NCI-H2227 (cell line): ENCODE measurements around the gene ANK3.

ENCODE experiments used
- DNase-seq: peaks from one replicate; lab custom pipeline; 2025; ENCODE audit not compliant: unreplicated experiment; lab: John Stamatoyannopoulos, UW

The ANK3 gene

GRCh38 chr10:60286559-60286958 is 103.1 kb downstream of the ANK3 start:
- DNase-seq = no peak

GRCh38 chr10:60283397-60283796 is 106.3 kb downstream of the ANK3 start:
- DNase-seq = no peak

DNA sequence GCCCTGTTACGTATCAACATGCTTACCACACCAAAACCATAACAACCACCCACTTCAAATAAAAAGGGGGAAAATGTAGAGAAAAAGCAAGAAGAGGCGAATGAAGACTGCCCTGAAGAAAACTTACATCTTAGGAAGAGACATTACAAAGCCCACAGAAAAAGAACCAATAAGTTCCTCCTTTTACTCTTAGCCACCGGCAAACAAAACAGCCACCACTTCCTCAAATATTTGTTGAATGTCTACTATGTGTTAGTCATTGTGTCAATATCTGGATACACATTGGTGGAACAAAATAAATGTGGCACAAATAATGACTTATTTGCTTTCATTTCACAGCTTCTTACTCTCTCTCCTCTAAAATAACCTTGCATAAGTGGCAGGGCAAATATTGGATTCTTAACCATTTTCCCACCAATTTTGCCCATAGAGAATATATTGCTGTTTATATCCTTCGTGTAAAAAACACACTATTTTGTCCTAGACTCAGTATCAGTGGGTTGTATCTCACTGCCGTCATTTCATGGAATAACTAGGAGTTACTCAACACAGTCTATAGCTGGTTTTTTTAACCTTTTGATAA is 106.8 kb downstream of the ANK3 start:
- no peak for DNase-seq

DNA sequence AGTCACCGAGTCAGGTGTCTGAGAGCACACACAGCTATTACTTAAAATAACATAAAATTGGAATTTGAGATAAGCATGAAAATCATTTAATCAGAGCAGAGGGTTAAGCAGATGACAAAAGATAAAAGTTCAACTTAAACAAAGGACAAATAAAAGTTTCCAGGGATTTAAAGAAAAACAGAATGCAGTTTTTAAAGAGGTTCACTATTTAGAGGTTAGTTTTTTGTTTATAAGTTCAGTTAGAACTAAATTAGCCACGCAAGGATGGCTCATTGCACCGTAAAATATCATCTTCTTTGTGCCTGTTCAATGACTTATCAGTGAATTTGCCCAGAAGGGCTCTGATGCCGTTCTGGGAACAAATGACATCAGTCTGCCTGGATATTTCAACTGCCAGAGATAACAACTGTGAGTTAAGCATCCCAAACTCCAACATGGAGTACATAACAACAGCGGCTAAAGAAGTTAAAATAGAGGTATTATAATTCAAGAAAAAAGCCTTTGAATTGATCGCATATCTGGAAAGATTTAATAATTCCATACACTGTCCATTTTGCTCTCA is 107.8 kb downstream of the ANK3 start:
- DNase-seq = no peak

DNA sequence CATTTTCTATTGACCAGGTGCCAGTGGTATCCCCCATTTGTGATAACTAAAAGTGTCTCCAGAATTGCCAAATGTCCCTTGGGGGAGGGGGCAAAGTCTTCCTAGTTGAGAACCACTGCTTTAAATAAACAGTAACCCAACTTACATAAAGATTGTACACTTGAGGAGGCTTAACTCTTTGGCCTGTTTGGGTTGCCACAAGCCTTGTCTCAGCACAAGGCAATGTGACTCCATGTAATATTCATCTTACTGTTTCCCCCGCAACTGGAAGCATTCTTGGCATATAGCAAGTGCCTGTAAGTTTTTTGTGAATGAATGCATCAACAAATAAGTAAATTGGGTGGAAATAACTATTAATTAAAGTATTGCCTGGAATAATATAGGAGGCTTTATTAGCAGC is 108.3 kb downstream of the ANK3 start:
- DNase-seq = no peak

DNA sequence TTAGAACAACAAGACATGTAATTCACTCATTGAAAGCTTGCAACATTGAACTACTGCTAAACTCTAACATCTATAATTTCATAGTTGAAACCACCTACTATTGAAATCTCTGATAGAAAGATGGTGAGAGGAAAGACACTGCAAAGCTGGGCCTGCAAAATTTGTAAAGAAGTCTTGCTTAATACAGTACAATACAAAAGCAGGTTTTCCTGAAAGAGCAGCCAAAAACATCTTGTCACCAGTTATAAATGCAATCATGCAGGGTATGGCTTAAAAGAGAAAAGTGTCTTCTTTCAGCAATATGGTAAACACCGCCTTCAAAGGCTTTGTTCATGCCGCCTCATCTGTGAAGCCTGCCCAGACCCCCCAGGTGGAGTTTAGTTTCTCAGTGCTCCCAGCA is 109.2 kb downstream of the ANK3 start:
- DNase-seq = no peak

- no peak for DNase-seq
These were observed 112.0 kb downstream of the ANK3 start for GRCh38 chr10:60277656-60278055.

GRCh38 chr10:60276232-60276631 is 113.4 kb downstream of the ANK3 start:
- no peak for DNase-seq

GRCh38 chr10:60271319-60272040 is 118.2 kb downstream of the ANK3 start:
- DNase-seq = no peak

GRCh38 chr10:60270426-60270825 is 119.2 kb downstream of the ANK3 start:
- no peak for DNase-seq

- DNase-seq = no peak
These were observed 121.9 kb downstream of the ANK3 start for GRCh38 chr10:60267802-60268201.

- no peak for DNase-seq
These were observed 123.2 kb downstream of the ANK3 start for GRCh38 chr10:60266513-60266912.

- DNase-seq = no peak
These were observed 127.0 kb downstream of the ANK3 start for GRCh38 chr10:60262647-60263126.

DNA sequence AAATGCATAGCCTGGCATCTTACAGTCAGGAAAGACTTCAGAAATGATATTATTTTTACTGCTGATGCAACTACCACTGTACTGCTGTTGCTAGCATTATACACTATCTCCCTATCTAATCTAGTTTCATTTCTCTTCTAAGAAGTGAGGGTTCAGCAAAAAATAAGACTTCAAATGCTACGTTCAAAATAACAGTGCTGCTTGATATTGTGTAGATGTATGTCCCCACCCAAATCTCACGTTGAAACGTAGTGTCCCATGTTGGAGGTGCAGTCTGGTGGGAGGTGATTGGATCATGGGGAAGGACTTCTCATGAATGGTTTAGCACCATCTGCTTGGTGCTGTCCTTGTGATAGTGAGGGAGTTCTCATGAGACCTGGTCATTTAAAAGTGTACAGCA is 129.4 kb downstream of the ANK3 start:
- DNase-seq = no peak

GRCh38 chr10:60258429-60258797 is 131.3 kb downstream of the ANK3 start:
- no peak for DNase-seq

- DNase-seq = no peak
These were observed 131.8 kb downstream of the ANK3 start for GRCh38 chr10:60257767-60258428.

DNA sequence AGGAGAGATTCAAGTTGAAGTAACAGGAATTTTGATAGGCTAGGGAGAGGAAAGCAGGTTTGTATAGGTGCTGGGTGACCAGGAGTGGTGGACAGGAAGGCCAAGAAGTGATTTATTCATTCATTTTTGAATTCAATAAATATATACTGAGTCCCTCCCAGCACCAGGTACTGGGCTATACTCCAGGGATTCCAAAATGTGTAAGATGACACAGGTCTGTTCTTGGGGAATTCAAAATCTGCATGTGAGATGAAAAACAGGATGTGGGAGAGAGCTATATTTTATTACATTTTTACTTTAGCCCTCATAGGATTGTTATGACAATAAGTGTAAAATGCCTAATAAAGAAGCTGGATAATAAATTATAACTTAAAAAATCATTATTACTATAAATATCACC is 134.9 kb downstream of the ANK3 start:
- no peak for DNase-seq

- DNase-seq = no peak
These were observed 136.2 kb downstream of the ANK3 start for GRCh38 chr10:60253484-60253883.

GRCh38 chr10:60252688-60253087 is 137.0 kb downstream of the ANK3 start:
- no peak for DNase-seq

DNA sequence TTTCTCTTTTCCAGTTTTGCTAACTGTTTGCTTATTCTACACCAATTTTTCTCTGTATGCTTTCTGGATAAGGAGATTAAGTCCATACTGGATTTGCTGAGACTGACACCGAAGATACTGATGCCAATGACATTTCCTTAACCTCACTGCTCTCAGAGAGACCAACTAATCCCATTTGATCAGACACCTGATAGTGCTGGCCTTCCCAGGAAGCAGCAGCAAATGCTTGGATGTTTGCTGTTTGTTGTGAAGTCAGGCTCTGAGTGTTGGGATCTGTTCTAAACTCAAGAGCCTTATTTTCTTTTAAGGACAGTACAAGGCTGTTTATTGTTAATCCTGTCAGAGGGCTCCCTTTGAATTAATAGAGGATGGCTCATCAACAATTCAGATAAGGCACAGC is 143.3 kb downstream of the ANK3 start:
- no peak for DNase-seq

DNA sequence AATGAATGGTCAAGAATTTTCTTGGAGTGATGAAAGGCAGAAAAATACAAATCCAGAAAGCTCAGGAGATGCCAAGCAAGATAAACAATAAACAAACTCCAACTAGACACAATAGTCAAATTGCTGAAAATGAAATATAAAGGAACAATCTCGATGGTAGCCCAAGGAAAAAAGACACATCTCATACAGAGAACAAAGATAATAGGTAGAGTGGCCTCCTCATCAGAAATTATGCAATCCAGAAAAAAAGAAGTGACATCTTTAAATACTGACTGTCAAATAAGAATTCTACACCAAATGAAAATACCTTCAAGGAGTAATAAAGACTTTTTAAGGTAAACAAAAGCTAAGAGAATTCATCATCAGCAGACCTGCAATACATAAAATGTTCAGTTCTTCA is 150.4 kb downstream of the ANK3 start:
- DNase-seq = no peak

DNA sequence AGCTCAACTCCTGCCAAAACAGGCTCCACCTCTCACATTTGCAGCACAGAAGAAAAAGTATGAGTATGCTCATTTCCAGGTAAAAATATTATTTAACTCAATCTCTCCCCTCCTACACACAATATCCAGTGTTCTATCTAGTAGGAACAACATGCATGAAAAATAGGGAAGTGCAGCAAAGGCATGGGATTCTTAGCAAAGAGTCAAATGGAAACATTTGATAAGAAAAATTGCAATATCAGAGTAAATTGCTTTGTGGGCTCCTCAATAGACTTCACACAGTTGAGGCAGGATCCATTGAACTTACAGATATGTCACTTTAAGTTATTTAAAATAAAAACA is 150.9 kb downstream of the ANK3 start:
- no peak for DNase-seq
